OCI-LY1 (cell line): ENCODE results near the gene HDLBP.

Experiments used
- H2AFZ ChIP-seq: fragments of 200-600 bp; sonication (generic), shearing (Covaris generic); 2 replicates; pipeline ENCODE4 v1.6.0; 2014; ENCODE audit warnings: antibody characterized with exemption, mild to moderate bottlenecking, low read length
- H3F3A ChIP-seq: fragments of 200-600 bp; sonication (generic), shearing (Covaris generic); 2 replicates; pipeline ENCODE4 v1.6.0; 2014; ENCODE audit warnings: mild to moderate bottlenecking, antibody characterized with exemption, low read length, moderate library complexity; ENCODE audit not compliant: insufficient read depth
- H3K27ac ChIP-seq: fragments of 200-600 bp; sonication (generic); 2 replicates; pipeline ENCODE4 v1.5.1; 2014; ENCODE audit warnings: low read length, mixed run types, mild to moderate bottlenecking, low read depth; ENCODE audit not compliant: poor library complexity, severe bottlenecking
- H3K27me3 ChIP-seq: fragments of 200-600 bp; sonication (generic); 2 replicates; pipeline ENCODE4 v1.6.0; 2014; ENCODE audit warnings: antibody characterized with exemption, mild to moderate bottlenecking, low read length, moderate library complexity; ENCODE audit not compliant: insufficient read depth
- H3K36me3 ChIP-seq: fragments of 200-600 bp; sonication (generic); 2 replicates; pipeline ENCODE4 v1.6.1; 2014; ENCODE audit warnings: mild to moderate bottlenecking, antibody characterized with exemption, low read length, moderate library complexity, mixed read lengths; ENCODE audit not compliant: insufficient read depth
- H3K4me1 ChIP-seq: fragments of 200-600 bp; sonication (generic); 2 replicates; pipeline ENCODE4 v1.5.1; 2014; ENCODE audit warnings: mild to moderate bottlenecking, low read length, moderate library complexity; ENCODE audit not compliant: insufficient read depth, severe bottlenecking
- H3K4me2 ChIP-seq: fragments of 200-600 bp; sonication (generic), shearing (Covaris generic); 2 replicates; pipeline ENCODE4 v1.6.1; 2014; ENCODE audit warnings: low read length
- H3K4me3 ChIP-seq: fragments of 200-600 bp; sonication (generic); 2 replicates; pipeline ENCODE4 v1.5.1; 2014; ENCODE audit warnings: low read length, low read depth, mild to moderate bottlenecking, mixed read lengths; ENCODE audit not compliant: poor library complexity, severe bottlenecking
- H3K79me2 ChIP-seq: fragments of 200-600 bp; shearing (Covaris generic); 2 replicates; pipeline ENCODE4 v1.6.1; 2016; ENCODE audit warnings: mixed run types, low read length, mixed read lengths; ENCODE audit not compliant: insufficient read depth
- H3K9ac ChIP-seq: fragments of 200-600 bp; sonication (generic), shearing (Covaris generic); 2 replicates; pipeline ENCODE4 v1.6.1; 2014; ENCODE audit warnings: mild to moderate bottlenecking, low read length, mixed read lengths
- H3K9me2 ChIP-seq: fragments of 200-600 bp; sonication (generic), shearing (Covaris generic); 2 replicates; pipeline ENCODE4 v1.6.1; 2014; ENCODE audit warnings: low read depth, mild to moderate bottlenecking, low read length, mixed read lengths
- H3K9me3 ChIP-seq: fragments of 200-600 bp; shearing (Covaris generic); 2 replicates; pipeline ENCODE4 v1.6.1; 2014; ENCODE audit warnings: low read length, mixed read lengths
- H4K20me1 ChIP-seq: fragments of 200-600 bp; sonication (generic), shearing (Covaris generic); 2 replicates; pipeline ENCODE4 v1.6.0; 2016; ENCODE audit warnings: mild to moderate bottlenecking, low read length; ENCODE audit not compliant: insufficient read depth
- EZH2 ChIP-seq: fragments of 200-600 bp; sonication (generic), shearing (Covaris generic); IDR thresholded peaks from 2 replicates; pipeline ENCODE4 v1.8.0; 2017; ENCODE audit warnings: borderline replicate concordance, mixed run types, mild to moderate bottlenecking, antibody characterized with exemption, low read length, moderate library complexity, mixed read lengths
- TF ChIP-seq, protein P1 (sequence below): fragments of 200-600 bp; sonication (generic), shearing (Covaris generic); IDR thresholded peaks from 2 replicates; pipeline ENCODE4 v1.5.1; 2017; ENCODE audit warnings: mild to moderate bottlenecking, antibody characterized with exemption, low read length, moderate library complexity, mixed read lengths

The HDLBP gene

DNA sequence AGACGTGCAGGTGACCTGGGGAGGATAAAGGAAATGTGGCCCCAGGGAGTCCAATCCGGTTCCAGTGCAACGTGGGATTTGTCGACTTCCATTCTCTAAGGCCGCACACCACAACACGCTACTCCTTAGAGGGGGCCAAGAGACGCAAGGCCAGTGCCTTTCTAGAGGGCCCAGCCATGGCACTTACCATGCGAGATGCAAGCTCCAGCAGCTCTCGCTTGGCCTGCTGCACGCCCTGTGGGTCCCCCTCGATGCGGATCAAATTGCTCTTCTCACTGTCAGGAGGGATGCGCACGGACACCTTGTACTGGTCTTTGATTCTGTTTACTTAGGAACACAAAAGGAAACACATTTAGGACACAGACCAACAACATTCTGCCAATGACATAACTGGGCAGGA, 65.8 kb downstream of the HDLBP start:
- H3F3A ChIP-seq = no peaks in the 10 kb centered on the region
- no peaks in the 10 kb centered on the region for H3K27me3 ChIP-seq
- no peak overlapping the region for H3K4me2 ChIP-seq
- no peaks in the 10 kb centered on the region for H3K4me1 ChIP-seq
- peaks cover 87% of the 10 kb centered on the region for H3K36me3 ChIP-seq
- H3K9me3 ChIP-seq = no peaks in the 10 kb centered on the region
- no peak overlapping the region for H3K4me3 ChIP-seq
- TF ChIP-seq, protein P1, sequence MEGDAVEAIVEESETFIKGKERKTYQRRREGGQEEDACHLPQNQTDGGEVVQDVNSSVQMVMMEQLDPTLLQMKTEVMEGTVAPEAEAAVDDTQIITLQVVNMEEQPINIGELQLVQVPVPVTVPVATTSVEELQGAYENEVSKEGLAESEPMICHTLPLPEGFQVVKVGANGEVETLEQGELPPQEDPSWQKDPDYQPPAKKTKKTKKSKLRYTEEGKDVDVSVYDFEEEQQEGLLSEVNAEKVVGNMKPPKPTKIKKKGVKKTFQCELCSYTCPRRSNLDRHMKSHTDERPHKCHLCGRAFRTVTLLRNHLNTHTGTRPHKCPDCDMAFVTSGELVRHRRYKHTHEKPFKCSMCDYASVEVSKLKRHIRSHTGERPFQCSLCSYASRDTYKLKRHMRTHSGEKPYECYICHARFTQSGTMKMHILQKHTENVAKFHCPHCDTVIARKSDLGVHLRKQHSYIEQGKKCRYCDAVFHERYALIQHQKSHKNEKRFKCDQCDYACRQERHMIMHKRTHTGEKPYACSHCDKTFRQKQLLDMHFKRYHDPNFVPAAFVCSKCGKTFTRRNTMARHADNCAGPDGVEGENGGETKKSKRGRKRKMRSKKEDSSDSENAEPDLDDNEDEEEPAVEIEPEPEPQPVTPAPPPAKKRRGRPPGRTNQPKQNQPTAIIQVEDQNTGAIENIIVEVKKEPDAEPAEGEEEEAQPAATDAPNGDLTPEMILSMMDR = no peak
- H2AFZ ChIP-seq = no peak overlapping the region
- no peaks in the 10 kb centered on the region for H3K79me2 ChIP-seq
- no peak overlapping the region for H3K9ac ChIP-seq
- H3K27ac ChIP-seq = no peak overlapping the region
- no peaks in the 10 kb centered on the region for H3K9me2 ChIP-seq
- H4K20me1 ChIP-seq = no peaks in the 10 kb centered on the region

DNA sequence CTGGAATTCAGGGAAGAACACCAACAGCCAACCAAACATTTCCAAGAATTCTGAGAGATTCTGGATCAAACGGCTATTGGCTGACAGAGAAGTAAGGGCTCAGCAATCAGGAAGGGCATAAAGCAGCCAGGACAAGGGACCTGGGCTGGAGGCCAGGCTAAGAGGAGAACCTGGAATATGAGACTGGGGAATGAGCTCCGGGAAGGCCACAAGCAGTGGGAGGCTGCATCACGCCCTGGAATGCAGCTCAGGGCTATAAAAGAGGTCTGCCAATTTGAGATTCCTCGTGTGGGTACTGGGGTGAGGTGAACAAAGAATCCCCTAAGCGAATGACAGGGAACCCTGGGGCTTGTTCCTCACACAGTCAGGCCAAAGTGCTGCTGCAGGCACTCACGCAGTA, 66.6 kb downstream of the HDLBP start:
- H2AFZ ChIP-seq = no peak overlapping the region
- H3K9me3 ChIP-seq = no peaks in the 10 kb centered on the region
- no peaks in the 10 kb centered on the region for H4K20me1 ChIP-seq
- no peak overlapping the region for H3K4me2 ChIP-seq
- TF ChIP-seq, protein P1 = no peak
- TF ChIP-seq EZH2 = no peak
- H3K27ac ChIP-seq = no peak overlapping the region
- no peaks in the 10 kb centered on the region for H3K9me2 ChIP-seq
- no peaks in the 10 kb centered on the region for H3K79me2 ChIP-seq
- no peaks in the 10 kb centered on the region for H3F3A ChIP-seq
- no peak overlapping the region for H3K4me3 ChIP-seq
- no peak overlapping the region for H3K9ac ChIP-seq
- H3K27me3 ChIP-seq = no peaks in the 10 kb centered on the region
- H3K4me1 ChIP-seq = no peaks in the 10 kb centered on the region
- H3K36me3 ChIP-seq = peaks cover 87% of the 10 kb centered on the region

DNA sequence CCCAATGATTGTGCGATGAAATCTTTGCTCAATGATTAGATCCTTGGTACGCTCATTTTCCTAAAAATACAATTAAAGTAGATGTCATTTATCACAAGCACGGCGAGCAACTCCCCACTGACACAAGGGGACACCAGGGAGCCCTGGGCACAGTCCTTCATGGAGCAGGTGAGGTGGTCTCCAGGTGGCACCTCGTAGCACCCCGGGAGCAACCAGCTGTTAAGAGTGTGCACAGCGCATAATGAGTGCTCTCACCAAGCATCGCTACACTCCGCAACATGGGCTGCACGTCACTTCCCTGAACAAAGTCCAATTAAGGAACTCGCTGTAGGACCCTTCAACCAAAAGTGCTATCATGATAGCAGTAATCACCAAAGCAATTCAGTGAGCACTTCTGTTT, 67.2 kb downstream of the HDLBP start:
- Histone ChIP-seq H3K27me3 (no peaks in the 10 kb centered on the region), H3K9ac (no peak overlapping the region), H4K20me1 (no peaks in the 10 kb centered on the region), H3F3A (no peaks in the 10 kb centered on the region), H3K27ac (no peak overlapping the region), H3K9me3 (no peaks in the 10 kb centered on the region), H3K4me3 (no peak overlapping the region), H3K4me2 (no peak overlapping the region), H3K36me3 (peaks cover 87% of the 10 kb centered on the region), H3K79me2 (no peaks in the 10 kb centered on the region), H3K4me1 (no peaks in the 10 kb centered on the region), H2AFZ (no peak overlapping the region), H3K9me2 (no peaks in the 10 kb centered on the region)
- TF ChIP-seq, protein P1 = no peak
- TF ChIP-seq EZH2 = no peak
